Transverse colon (tissue), 4 donors: ENCODE results near the gene JAGN1.
A peak's percentile ranks its signal among the peaks of the same experiment; 100 is the strongest.

ENCODE experiments used
- CTCF ChIP-seq, 5 experiments: fragments of 200-600 bp in 3 of 5; fragments of 450-650 bp in 2 of 5; sonication (generic) in 3 of 5; IDR thresholded peaks; 1 replicate in 2 of 5; 2 replicates in 3 of 5; pipeline ENCODE4 v1.5.1; 2016 to 2017; ENCODE audit warnings: antibody characterized with exemption in 5 of 5, inconsistent platforms in 3 of 5, mild to moderate bottlenecking in 2 of 5, moderate library complexity in 1 of 5
- POLR2A ChIP-seq: fragments of 450-650 bp; IDR thresholded peaks from one replicate; pipeline ENCODE4 v1.6.1; 2016; ENCODE audit warnings: antibody characterized with exemption, mild to moderate bottlenecking, moderate library complexity
- POLR2AphosphoS5 ChIP-seq, 3 donors: sonication (generic); formaldehyde crosslinking; IDR thresholded peaks; one replicate each; pipeline ENCODE4 v1.6.1; 2016; ENCODE audit warnings: antibody characterized with exemption in 3 of 3

- TF ChIP-seq POLR2AphosphoS5 (IDR thresholded peaks at IDR 0.05) (peak; percentile 61 to 90 (median 75)), POLR2A (no peak), CTCF (IDR thresholded peaks at IDR 0.05) (no peak)
Measured at GRCh38 chr3:9843715-9844438, 46.5 kb upstream of the JAGN1 start, which contains the start of gene RPUSD3.
